CD4-positive, alpha-beta T cell treated with Interleukin-1 beta for 1 hour (primary cell): ENCODE results near the gene ENKUR.
A peak's percentile ranks its signal among the peaks of the same experiment; 100 is the strongest.
"Not testable (repeated sequence)": the region's sequence is repeated elsewhere in the genome, so short reads cannot be mapped to it uniquely, and the experiment has no call there.

Experiments used
- DNase-seq, 2 donors: peaks; one replicate each; pipeline ENCODE4 v3.0.0-alpha.2; 2020 to 2022

ENKUR gene

DNA sequence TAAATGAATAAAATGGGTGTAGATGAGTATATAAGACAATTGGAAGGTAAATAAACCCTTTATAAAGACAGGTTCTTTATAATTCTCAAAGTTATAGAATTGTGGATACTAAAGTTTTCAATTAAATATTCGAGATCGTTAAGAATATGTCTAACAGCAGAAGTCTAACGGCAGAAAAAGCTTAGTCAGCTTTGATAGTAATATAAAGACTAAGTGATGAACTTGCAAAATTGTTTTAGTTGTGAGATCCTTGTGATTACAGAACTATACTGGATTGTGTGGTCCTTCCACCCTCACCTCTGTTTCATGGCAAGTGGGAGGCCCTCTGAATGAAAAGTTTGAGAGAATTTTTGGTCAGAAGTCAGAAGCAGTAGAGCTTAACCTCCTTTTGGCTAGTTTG lies 2.7 kb upstream of the ENKUR start:
- DNase-seq = no peak

DNA sequence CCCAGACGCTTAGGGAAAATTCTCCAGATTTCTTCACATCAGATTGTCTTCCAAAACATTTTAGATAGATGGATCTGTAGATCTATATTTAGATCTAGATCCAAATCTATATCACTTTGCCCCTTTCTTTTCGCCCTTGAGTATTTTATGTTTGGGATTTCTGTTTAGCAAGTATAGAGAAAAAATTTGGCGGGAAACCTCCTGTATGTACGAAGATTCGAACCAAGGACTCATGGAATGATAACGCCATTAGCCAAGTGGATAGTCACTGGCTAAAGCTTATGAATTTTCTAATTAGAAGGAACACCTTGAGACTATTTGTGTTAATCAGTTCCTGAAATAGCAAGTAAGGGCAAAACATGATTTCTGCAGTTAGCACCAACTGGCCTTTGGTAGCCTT lies 1.7 kb upstream of the ENKUR start:
- DNase-seq = no peak

DNA sequence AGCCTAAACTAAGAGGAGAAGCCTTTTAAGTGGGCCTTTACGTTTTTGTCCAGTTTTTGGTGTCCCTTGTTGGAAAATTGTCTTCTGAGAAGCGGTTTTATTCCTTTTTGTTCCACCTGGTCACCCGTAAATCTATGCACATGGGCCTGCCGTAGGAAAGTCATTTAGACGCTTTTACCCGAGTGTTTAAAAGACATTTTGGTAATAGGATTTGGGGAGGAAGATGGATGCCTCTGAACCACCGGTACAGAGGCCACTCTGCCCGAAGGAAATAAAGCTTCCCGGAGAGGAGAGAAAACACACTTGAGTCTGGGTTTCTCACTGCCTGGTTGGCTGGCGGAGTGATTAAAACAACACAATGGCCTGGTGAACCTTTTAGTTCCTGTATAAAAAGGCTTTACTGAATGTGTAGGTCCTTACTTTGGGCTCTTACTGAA lies 1.2 kb upstream of the ENKUR start:
- no peak for DNase-seq

DNA sequence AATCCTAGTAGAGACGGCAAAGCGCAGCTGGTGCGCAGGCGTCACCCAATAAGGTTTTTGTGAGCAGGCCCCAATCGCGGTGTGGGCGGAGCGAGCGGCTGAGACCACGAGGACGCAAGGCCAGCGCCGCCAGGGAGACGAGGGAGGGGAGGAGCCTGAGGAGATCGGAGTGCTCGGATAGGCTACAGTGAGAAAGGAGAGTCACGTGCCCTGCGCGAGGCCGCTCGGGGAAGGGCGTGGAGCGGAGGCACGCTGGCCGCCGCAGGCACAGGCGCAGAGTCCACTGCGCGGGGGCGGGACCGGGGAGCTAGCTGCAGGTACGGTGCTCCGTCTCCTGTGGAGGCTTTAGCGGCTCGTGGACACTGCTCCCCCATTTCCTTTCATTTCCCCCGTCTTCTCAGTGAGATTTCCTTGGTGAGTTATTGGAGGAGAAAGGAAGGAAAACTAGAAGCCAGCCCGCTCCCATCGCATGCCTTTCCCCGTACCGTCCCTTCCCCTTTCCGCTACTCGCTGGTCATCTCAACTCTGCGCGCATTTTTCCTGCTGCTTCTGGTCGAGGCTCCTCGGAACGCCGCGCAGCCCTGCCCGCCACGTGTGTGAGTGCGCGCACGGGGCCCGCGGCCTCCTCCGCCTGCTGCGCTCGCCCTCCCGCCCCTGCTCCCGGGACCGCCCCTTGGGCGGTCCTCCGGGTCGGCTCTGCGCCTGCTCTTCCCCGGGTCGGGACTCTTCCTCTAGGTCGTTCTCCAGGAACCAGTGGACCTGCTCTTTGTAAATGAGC lies 607 bp upstream of the ENKUR start, which contains the start of gene THNSL1:
TSS of gene THNSL1 (plus strand) at position 237 of the 778 bp plus-strand sequence. CDS start 6,612 bp downstream, outside the sequence.
- DNase-seq = peak; percentile 97

DNA sequence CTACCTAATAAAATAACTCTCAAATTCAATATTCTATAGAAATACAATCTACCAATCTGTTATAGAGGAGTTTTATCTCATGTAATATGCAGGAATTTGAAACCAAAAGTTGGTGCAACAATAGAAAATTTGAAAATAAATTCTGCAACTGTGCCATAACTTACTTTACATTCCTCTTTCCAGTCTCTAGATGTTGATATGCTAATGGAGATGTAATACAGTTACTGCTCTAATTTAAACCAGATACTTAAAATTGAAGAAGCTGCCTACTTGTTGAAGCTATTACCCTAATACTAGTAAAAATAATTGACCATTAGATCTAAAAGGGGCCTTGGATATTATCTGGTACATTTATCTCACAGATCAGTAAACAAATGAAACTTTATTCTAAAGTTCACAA lies 1.4 kb downstream of the ENKUR start:
- no peak for DNase-seq

DNA sequence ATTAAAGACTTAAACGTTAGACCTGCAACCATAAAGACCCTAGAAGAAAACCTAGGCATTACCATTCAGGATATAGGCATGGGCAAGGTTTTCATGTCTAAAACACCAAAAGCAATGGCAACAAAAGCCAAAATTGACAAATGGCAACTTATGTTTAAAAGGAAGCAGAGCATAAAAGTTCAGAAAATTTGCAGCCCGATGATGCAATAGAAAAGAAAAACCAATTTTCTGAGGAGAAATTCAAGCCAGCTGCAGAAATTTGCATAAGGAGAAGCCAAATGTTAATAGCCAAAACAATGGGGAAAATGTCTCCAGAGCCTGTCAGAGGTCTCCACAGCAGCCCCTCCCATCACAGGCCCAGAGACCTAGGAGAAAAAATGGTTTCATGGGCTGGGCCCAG lies 4.4 kb downstream of the ENKUR start:
- not testable (repeated sequence) for DNase-seq

DNA sequence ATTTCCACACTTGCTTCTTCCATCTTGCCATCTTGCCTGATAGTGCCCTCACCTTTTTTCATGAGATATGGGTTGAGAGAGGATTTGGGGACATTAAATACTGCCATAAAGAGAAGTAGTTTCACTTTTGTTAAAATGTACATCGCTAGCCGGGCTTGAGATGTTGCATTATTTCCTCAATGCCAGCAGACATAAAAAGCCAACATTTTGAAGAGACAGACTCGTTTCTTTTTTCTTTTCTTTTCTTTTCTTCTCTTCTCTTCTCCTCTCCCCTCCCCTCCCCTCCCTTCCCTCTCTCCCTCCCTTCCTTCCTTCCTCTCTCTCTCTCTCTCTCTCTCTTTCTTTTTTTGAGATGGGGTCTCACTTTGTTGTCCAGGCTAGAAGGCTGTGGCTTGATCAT lies 17.9 kb downstream of the ENKUR start:
- DNase-seq = no peak

DNA sequence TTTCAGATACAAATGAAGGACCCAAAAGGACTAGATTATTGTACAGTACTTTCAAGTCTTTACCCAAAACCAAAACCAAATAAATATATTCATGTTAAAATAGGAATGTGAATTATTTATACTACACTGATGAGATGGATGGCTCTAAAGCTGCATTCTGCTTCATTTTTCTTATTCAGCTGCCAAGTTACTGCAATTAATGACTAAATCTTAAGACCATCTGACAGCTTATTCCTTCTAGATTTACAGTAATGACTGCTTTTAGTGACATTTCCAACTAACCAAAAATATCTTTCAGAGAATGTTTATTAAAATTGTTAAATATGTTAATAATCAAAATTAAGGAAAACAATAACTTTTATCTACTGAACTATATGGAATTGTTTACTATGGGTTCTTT lies 20.9 kb downstream of the ENKUR start:
- DNase-seq = no peak

DNA sequence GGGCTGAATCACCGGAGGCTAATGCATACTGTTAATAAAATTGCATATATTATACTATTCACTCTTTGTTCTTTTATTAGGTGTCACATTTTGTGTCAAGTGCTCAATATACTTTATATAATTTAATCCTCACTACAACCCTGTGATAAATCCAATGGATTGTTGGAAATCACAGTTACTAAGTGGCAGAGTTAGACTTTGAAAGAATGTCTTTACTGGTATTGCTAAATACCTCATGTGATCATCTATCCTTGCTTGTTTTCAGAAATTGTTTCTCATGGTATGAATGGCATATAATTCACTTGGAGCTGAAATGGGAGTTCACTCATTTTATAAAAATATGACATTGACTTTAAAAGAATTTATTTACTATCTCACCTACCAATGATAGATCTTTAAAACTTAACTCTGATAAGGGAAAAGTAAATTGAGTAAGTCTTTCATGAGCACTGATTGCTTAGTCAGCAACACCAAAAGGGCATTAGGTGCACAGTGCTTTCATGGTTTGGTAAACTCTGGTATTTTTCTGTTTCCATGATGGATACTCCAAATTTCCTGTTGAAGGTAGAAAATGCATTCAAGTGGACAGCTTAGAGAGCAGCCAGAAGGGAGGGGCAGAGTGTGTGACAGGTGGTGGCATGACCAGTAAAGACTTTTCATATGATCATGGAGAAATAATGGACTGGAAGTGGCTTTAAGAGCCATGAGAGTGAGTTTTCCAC lies 22.6 kb downstream of the ENKUR start:
- no peak for DNase-seq

DNA sequence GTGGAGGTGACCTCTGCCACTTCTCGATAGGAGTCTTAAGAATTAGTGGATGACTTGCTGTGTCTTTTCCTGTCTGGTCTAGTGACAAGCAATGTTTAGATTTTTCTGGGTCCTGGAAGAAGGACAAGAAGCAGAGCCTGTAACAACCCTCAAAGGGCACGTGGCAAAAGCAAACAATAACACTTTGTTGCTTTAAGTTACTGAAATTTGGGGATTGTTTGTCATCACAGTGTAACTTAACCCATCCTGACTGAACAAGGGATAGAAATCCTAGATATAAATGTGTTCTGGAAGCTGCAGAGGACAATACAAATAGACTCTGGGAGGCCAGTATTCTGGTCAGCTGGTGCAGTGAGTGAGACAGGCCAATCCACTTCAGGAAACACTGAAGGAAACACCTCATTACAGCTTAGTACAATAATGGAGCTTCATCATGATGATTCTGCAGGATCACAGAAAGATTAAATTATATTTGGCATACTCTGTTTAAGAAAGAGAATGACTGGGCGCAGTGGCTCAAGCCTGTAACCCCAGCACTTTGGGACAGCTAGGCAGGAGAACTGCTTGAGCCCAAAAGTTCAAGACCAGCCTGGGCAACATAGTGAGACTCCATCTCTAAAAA lies 23.3 kb downstream of the ENKUR start:
- no peak for DNase-seq

DNA sequence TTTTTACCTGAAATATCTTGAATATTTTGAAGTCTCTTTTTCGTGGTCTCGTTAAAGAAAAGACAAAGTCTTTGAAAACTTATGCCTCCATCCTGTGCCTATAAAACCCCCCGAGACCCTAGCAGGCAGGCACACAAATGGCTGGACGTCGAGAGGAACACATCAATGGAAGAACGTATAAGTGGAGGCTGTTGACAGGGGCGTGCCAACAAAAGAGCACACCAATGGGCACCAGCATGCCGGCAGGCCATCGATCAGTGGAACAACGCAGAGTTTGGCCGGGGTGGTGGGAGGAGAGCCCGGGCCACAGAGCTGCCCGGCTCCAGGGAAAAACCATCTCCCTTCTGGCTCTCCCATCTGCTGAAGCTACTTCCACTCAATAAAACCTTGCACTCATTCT lies 24.7 kb downstream of the ENKUR start:
- DNase-seq = no peak

DNA sequence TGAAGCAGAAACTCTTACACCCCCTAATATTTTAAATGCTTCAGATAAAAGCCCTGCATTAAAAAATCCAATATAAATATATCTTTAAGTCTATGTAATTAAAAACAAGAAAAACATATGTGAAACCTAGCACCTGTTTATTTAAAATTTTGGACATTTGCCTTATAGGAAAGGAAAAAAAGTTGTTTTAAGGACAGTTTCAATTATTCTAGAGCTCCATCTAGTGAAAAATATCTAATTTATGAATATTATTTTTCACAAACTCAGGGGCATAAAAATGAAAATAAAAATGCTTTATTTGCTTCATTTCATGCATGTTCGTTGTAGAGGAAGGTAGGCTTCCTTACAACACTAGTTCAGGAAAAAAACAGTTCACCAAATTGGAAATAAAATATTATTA lies 26.1 kb downstream of the ENKUR start:
- DNase-seq = no peak

DNA sequence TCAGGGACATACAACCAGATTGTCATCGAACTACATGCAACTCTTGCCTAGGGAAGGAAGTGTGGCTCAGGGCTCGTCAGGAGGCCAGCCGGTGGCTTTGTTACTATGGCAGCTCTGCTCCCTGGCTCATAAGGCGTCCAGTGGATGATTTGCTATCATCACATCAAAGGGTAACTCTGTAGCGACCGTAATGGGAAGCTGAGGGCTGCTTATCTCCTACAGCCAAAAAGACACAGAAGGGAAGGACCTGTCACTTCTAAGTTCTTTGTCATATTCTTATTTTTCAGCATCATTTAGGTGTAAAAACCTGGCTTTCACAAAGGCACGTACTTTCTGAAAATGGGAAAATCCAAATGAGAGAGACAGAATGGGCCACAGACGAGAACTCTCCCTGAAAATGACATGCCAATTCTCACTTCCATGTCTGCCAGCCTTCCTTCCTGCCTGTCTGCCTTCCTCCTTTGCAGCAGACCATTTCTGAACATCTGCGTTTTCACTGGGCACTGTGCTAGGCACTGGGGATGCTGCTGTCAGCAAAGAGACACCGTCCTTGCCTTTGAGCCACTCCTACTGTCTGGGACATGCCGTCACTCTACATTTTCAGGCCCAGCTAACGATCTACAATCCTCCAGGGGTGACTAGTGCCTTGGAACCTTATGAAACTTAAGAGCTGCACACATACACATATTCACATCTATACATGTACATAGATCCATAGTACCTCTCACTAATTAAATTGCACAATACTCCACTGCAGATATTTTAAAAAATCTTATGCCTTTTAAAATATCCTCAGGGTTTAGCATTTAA lies 26.9 kb downstream of the ENKUR start:
- DNase-seq = no peak

DNA sequence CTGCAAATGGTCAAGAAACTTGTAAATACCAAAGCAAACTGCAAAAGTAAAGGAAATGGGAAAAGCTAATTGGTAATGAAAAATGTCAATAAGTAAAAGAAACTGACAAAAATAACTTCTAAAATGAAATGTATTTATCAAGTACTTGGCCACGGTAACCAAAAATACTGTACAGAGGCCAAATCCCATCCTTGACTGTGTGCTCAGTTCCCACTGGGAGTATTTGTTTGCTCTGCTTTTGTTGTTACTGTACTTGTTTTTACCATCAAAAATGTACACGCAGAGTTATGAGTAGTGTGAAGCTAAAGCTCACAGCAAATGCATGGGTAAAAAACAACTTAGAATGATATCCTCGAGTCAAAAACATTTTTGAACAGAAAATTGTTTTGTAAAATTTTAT lies 31.1 kb downstream of the ENKUR start:
- DNase-seq = no peak

DNA sequence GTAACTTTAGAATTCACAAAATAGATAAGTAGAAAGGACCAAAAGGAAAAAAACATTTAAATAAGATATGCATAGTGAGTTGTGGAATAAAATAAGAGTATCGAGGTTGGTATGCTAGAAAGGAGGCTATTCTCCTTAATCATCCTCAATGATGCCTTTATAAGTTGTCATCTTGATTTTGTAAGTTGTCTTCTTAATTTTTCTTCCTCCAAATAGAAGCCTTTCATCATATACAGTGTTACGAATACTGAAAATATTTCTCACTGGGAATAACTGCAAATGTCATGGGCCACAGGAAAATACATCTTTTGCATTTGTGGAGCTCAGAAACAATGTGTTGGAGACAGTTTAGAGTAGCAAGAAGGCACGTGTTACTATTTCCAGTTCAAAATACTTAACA lies 32.0 kb downstream of the ENKUR start:
- no peak for DNase-seq

DNA sequence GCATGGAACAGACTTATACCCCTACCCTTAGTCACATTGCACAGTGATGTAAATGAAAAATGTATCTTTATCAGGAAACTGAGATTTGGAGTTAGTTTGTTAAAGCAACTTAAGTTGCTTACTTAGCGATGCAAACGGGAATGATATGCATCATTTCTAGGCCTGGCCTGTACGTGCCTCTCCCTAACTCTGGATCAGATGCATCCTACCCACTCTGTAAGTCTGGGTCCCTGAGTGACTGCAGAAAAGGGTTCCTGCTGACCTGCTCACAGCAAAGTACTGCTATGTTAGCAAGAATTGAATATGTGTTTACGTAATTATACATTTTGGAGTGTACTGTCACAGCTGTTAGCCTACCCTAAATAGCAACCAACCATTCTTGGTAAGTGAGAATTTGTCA lies 32.8 kb downstream of the ENKUR start:
- no peak for DNase-seq

DNA sequence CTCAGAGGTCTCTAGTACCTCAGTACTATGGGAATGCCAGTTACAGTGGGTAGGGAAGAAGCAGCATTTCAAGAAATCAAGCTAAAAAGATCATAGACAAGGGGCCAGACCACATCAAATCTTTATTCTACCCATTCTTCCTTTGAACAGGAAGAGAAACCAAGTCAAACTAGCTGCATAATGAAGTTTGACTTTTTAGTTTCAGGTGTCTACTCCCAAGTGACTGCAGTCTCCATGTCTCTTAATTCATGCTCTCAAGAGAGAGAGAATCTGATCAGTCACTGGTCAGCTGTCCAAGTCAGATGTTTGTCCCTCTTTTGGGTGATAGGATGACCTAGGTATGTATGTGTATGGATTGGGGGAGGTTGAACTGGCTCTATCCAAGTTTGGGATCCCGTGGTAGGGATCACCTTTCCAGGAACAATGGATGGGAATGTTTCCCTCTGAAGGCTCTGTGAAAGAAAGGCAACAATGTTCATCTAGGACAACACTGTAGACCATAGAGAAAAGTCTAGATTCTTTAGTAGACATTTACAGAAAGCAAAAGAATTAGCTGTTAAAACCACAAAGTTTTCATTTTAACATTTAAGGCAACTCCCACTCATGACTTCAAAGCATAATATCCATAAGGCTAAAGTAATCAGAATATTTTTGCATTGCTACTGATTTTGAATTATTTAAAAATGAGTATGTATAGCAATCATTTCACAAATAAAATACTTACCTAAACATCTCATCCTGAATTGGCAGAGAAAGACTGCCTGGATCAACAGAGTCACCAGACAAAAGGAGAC lies 33.4 kb downstream of the ENKUR start:
- DNase-seq = no peak

DNA sequence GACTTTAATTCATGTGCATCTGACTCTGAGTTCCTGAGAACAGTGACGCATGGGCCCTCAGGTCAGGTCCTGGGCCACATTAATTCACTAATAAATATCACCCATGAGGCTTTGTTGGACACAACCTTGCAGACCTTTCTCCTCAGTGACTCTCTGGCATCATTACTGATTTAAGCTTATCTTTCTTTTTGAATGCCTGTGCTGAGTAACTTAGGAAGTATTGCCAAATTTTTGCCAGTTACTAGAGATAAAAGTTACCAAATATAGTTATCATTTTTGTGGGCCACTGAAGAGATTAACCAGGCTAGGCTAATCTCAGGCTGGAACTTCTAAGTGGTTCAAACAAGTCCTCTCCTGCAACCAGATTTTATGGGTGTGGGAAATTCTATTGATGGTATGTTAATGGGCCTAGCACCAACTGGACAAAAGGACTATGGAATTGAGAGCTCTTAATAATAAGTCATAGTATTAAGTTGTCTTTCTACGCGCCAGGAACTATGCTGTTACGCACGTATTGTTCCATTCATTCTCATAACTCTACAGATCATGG lies 34.7 kb downstream of the ENKUR start:
- DNase-seq = no peak

DNA sequence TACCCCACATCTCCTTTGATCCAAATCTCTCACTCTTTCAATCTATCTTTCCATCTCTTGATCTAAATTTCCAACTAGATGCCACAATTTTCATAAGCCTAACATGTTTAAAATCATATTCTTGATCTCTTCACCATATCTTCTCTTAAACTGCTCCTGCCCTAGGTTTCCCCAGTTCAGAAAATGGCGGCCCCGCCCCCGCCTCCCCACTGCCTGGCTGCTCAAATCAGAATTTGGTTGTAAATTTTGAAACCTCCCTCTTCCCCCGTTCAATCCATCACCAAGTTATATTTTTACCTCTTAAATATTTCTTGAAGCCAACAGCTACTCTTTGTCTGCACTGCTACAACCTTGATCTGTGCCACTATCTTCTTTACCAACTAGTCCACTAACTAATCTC lies 36.3 kb downstream of the ENKUR start:
- no peak for DNase-seq

DNA sequence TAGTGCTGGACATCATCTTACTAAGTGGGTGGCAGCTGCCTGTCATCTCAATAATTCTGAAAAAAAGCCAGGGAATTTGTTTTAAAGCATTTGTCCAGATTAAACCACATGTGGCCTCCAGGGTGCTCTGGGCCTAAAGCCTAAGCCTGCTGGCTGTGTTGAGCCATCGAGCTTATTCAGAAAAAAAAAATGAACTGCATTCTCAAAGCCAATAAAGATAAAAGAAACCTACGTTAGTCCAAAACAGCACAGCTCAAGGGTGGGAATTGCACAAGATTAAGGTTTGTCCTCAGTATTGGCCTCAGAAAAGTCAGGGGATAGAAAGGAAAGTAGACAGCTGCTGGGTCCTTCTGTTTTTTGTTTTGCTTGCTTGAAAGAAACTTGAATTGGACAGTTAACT lies 41.0 kb downstream of the ENKUR start:
- no peak for DNase-seq

DNA sequence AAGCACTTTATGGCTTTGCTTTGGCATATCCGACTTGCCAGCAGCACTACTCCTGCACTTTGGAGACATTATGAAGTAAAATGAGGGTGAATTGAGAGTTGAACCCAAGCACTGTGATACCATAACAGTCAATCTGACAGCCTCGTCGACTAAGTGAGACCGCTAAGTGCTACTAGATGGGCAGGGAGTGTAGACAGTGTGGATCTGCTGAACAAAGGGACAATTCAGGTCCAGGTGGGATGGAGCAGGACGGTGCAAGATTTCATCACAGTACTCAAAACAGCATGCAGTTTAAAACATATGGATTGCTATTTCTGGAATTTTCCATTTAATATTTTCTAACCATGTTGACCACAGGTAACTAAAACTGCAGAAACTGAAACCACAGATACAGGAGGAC lies 42.8 kb downstream of the ENKUR start:
- no peak for DNase-seq

DNA sequence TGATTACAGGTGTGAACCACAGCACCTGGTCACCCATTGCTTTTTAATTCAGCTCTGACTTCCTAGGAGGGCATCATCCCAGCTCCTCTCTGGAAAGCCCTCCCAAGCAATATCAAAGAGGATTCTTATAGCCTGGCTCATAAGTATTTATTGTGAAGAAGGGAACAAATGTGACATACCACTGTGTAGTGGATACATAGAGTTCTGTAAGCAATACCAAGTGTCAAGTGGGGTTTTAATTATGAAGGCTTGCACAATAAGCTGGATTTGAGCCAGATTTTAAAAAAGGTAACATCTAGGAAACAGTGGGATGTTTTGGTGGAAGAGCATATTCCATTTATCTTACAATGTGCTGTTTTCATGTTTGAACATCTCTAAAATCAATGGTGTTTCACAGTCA lies 44.6 kb downstream of the ENKUR start:
- no peak for DNase-seq
